ENCODE measurements around the gene PRR33.
A peak's percentile ranks its signal among the peaks of the same experiment; 100 is the strongest.

The PRR33 gene

DNA sequence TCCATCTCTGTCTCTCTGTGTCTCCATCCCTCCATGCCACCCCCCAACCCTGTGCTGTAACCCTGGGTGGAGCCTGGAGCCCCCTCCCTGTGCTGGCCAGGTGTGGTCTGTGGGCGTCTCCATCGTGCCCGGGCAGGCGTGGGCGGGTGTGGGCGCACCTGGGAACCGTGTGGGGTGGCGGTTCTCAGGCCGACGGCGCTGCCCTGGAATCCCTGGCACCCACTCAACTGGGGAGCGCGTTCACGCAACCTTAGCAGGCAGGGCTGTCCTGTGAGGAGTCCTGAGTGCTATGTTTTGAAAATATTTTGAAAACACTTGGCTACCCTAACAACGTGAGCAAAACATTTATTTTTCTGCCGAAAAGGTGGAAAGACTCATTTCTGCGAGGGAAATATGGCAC lies 32.5 kb upstream of the PRR33 start:
- H3K36me3 ChIP-seq (ENCODE audit: insufficient read depth, low read length) = no peaks in the 10 kb centered on the region
- no peak for ATAC-seq (ENCODE audit: insufficient read depth, low read depth)
- H3K9ac ChIP-seq (ENCODE audit: low read depth, low read length) = no peak overlapping the region
- H3K4me1 ChIP-seq (ENCODE audit: insufficient read depth, low read length) = peaks cover 8% of the 10 kb centered on the region
- TF ChIP-seq, protein P1, sequence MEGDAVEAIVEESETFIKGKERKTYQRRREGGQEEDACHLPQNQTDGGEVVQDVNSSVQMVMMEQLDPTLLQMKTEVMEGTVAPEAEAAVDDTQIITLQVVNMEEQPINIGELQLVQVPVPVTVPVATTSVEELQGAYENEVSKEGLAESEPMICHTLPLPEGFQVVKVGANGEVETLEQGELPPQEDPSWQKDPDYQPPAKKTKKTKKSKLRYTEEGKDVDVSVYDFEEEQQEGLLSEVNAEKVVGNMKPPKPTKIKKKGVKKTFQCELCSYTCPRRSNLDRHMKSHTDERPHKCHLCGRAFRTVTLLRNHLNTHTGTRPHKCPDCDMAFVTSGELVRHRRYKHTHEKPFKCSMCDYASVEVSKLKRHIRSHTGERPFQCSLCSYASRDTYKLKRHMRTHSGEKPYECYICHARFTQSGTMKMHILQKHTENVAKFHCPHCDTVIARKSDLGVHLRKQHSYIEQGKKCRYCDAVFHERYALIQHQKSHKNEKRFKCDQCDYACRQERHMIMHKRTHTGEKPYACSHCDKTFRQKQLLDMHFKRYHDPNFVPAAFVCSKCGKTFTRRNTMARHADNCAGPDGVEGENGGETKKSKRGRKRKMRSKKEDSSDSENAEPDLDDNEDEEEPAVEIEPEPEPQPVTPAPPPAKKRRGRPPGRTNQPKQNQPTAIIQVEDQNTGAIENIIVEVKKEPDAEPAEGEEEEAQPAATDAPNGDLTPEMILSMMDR (IDR thresholded peaks at IDR 0.05; ENCODE audit: borderline replicate concordance, extremely low read depth, low read length, poor library complexity, severe bottlenecking) = no peak
- no peak for TF ChIP-seq EZH2 (IDR thresholded peaks at IDR 0.05; ENCODE audit: borderline replicate concordance, low read depth, low read length, severe bottlenecking)
- H4K20me1 ChIP-seq (ENCODE audit: insufficient read depth, low read length) = no peaks in the 10 kb centered on the region
- no peak overlapping the region for H3K4me3 ChIP-seq (ENCODE audit: low read depth in 1 of 2, low read length in 2 of 2)
- no peaks in the 10 kb centered on the region for H3K79me2 ChIP-seq (ENCODE audit: insufficient read depth, low read length)
- H3K9me3 ChIP-seq (ENCODE audit: insufficient read depth, low read length, severe bottlenecking) = no peaks in the 10 kb centered on the region
- H3K4me2 ChIP-seq (ENCODE audit: insufficient read depth, low read length) = no peak overlapping the region
- no peaks in the 10 kb centered on the region for H3K27me3 ChIP-seq (ENCODE audit: insufficient read depth, low read length, poor library complexity)
- no peak overlapping the region for H3K27ac ChIP-seq (ENCODE audit: low read length)
- no peak for DNase-seq
- H2AFZ ChIP-seq (ENCODE audit: low read depth, low read length) = no peak overlapping the region

- H4K20me1 ChIP-seq (ENCODE audit: insufficient read depth, low read length) = no peaks in the 10 kb centered on the region
- H3K9me3 ChIP-seq (ENCODE audit: insufficient read depth, low read length, severe bottlenecking) = no peaks in the 10 kb centered on the region
- no peak for DNase-seq
- no peak overlapping the region for H3K9ac ChIP-seq (ENCODE audit: low read depth, low read length)
- H3K4me3 ChIP-seq (ENCODE audit: low read depth in 1 of 2, low read length in 2 of 2) = no peak overlapping the region
- H3K36me3 ChIP-seq (ENCODE audit: insufficient read depth, low read length) = no peaks in the 10 kb centered on the region
- H3K4me1 ChIP-seq (ENCODE audit: insufficient read depth, low read length) = peaks cover 8% of the 10 kb centered on the region
- no peak overlapping the region for H3K27ac ChIP-seq (ENCODE audit: low read length)
- TF ChIP-seq EZH2 (IDR thresholded peaks at IDR 0.05; ENCODE audit: borderline replicate concordance, low read depth, low read length, severe bottlenecking) = no peak
- TF ChIP-seq, protein P1 (IDR thresholded peaks at IDR 0.05; ENCODE audit: borderline replicate concordance, extremely low read depth, low read length, poor library complexity, severe bottlenecking) = no peak
- no peak overlapping the region for H3K4me2 ChIP-seq (ENCODE audit: insufficient read depth, low read length)
- no peak for ATAC-seq (ENCODE audit: insufficient read depth, low read depth)
- H3K27me3 ChIP-seq (ENCODE audit: insufficient read depth, low read length, poor library complexity) = no peaks in the 10 kb centered on the region
- no peaks in the 10 kb centered on the region for H3K79me2 ChIP-seq (ENCODE audit: insufficient read depth, low read length)
- no peak overlapping the region; the same call in 1 of the 2 replicates for H2AFZ ChIP-seq (ENCODE audit: low read depth, low read length)
These were observed 31.7 kb upstream of the PRR33 start for GRCh38 chr11:1923201-1923956.

GRCh38 chr11:1922481-1923081 lies 30.9 kb upstream of the PRR33 start:
- Histone ChIP-seq H2AFZ (ENCODE audit: low read depth, low read length) (peak overlapping the region; percentile 59; the same call in 1 of the 2 replicates), H3K4me2 (ENCODE audit: insufficient read depth, low read length) (no peak overlapping the region), H3K4me1 (ENCODE audit: insufficient read depth, low read length) (peaks cover 8% of the 10 kb centered on the region), H4K20me1 (ENCODE audit: insufficient read depth, low read length) (no peaks in the 10 kb centered on the region), H3K9ac (ENCODE audit: low read depth, low read length) (no peak overlapping the region), H3K79me2 (ENCODE audit: insufficient read depth, low read length) (no peaks in the 10 kb centered on the region), H3K27ac (ENCODE audit: low read length) (peak overlapping the region; percentile 40; the same call in 1 of the 2 replicates), H3K4me3 (ENCODE audit: low read depth in 1 of 2, low read length in 2 of 2) (no peak overlapping the region), H3K27me3 (ENCODE audit: insufficient read depth, low read length, poor library complexity) (no peaks in the 10 kb centered on the region), H3K9me3 (ENCODE audit: insufficient read depth, low read length, severe bottlenecking) (no peaks in the 10 kb centered on the region), H3K36me3 (ENCODE audit: insufficient read depth, low read length) (no peaks in the 10 kb centered on the region)
- ATAC-seq (ENCODE audit: insufficient read depth, low read depth) = peak; percentile 47; the same call in 1 of the 3 replicates
- DNase-seq = no peak
- TF ChIP-seq, protein P1 (IDR thresholded peaks at IDR 0.05; ENCODE audit: borderline replicate concordance, extremely low read depth, low read length, poor library complexity, severe bottlenecking) = no peak
- TF ChIP-seq EZH2 (IDR thresholded peaks at IDR 0.05; ENCODE audit: borderline replicate concordance, low read depth, low read length, severe bottlenecking) = no peak

Data from DND-41 (cell line).